ENCODE results near the gene ATXN1.

Gene ATXN1

DNA sequence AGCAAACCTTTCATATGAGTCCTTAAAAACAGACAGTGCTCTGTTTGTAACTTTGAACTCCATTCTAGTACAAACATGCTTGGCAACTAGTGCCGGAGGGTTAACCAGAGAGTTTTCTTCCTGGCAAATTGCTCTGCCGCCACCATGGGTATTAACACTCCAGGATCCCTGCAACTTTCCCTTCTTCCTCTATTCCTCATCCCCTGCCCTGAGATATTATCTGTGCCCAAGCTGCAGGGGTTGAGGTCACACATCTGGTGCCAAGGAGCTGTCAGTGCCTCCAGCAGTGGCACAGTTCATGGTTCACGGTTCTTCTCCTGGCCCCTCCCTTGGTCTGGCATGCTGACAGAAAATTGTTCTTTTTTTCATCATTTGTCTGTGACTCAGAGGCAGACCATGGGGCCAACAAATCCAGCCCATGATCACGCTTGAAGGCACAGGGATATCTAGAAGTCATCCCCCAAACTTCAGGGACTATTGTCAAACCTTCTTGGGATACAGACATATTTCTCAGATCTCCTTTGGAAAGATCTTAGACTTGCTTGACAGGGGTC is 77.5 kb downstream of the ATXN1 start:
- DNase-seq (ENCODE audit: low read depth): no peak
- no peak overlapping the region for H3K4me3 ChIP-seq (ENCODE audit: low read depth, low read length)
- TF ChIP-seq CTCF (IDR thresholded peaks at IDR 0.05; ENCODE audit: low read depth, low read length, missing control alignments): no peak

- TF ChIP-seq CTCF (IDR thresholded peaks at IDR 0.05; ENCODE audit: low read depth, low read length, missing control alignments): no peak
- H3K4me3 ChIP-seq (ENCODE audit: low read depth, low read length): no peak overlapping the region
- DNase-seq (ENCODE audit: low read depth): no peak
Measured at GRCh38 chr6:16681260-16681873, 79.9 kb downstream of the ATXN1 start.

- DNase-seq (ENCODE audit: low read depth): no peak
- no peak overlapping the region for H3K4me3 ChIP-seq (ENCODE audit: low read depth, low read length)
- no peak for TF ChIP-seq CTCF (IDR thresholded peaks at IDR 0.05; ENCODE audit: low read depth, low read length, missing control alignments)
Measured at GRCh38 chr6:16679050-16679449, 82.2 kb downstream of the ATXN1 start.

GRCh38 chr6:16677458-16677857 is 83.8 kb downstream of the ATXN1 start:
- DNase-seq (ENCODE audit: low read depth): no peak
- no peak overlapping the region for H3K4me3 ChIP-seq (ENCODE audit: low read depth, low read length)
- no peak for TF ChIP-seq CTCF (IDR thresholded peaks at IDR 0.05; ENCODE audit: low read depth, low read length, missing control alignments)

DNA sequence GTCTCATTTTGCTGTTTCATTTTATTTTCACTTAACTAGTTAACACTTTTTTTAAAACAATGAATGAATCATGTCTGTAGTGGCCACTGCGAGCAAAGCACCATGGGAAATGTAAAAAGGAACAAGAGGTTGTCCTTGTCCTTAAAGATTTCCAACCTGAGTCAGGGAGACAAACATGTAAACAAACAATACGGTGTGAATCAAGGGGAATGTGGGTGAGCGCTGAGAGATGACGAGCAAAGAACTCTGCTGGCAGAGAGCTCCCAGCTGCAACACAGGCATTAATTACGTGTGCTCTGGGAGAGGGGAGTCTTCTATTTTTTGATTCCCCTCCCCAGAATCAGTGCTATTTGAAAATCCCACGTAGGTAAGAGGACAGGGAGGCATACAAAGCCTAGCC is 84.3 kb downstream of the ATXN1 start:
- H3K4me3 ChIP-seq (ENCODE audit: low read depth, low read length): no peak overlapping the region
- DNase-seq (ENCODE audit: low read depth): no peak
- no peak for TF ChIP-seq CTCF (IDR thresholded peaks at IDR 0.05; ENCODE audit: low read depth, low read length, missing control alignments)

DNA sequence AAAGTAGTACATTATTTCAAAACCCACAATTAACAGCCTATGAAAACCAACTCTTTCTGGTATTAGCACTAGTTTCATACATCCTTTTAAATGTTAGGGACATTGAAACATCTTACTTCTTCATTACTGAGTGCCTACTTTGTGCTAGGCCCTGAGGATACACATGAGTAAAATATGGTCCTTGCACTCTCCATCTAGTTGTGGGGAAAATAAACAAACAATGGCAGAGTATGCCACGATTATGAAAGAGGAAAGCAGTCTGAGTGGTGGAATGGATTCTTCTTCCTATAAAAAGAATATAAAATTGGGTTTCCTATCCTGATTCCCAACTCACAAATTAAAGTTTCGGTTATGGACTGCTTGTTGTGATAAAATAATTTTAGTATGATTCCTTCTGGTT is 84.9 kb downstream of the ATXN1 start:
- no peak overlapping the region for H3K4me3 ChIP-seq (ENCODE audit: low read depth, low read length)
- DNase-seq (ENCODE audit: low read depth): no peak
- TF ChIP-seq CTCF (IDR thresholded peaks at IDR 0.05; ENCODE audit: low read depth, low read length, missing control alignments): no peak

GRCh38 chr6:16674801-16675392 is 86.4 kb downstream of the ATXN1 start:
- no peak overlapping the region for H3K4me3 ChIP-seq (ENCODE audit: low read depth, low read length)
- DNase-seq (ENCODE audit: low read depth): no peak
- no peak for TF ChIP-seq CTCF (IDR thresholded peaks at IDR 0.05; ENCODE audit: low read depth, low read length, missing control alignments)
